Neuron (in vitro differentiated cells): ENCODE measurements around the gene ATG7.
"Not testable (repeated sequence)": the region's sequence is repeated elsewhere in the genome, so short reads cannot be mapped to it uniquely, and the experiment has no call there.

Experiments used
- H2AFZ ChIP-seq: one replicate; pipeline ENCODE4 v1.6.1; 2013; ENCODE audit warnings: low read depth, mild to moderate bottlenecking, inconsistent platforms, low read length, moderate library complexity
- H3K27me3 ChIP-seq: one replicate; pipeline ENCODE4 v1.6.1; 2013; ENCODE audit warnings: low read length; ENCODE audit not compliant: insufficient read depth
- H3K36me3 ChIP-seq: one replicate; pipeline ENCODE4 v1.6.1; 2013; ENCODE audit warnings: low read length; ENCODE audit not compliant: insufficient read depth
- H3K4me1 ChIP-seq: one replicate; pipeline ENCODE4 v1.6.1; 2013; ENCODE audit warnings: low read length; ENCODE audit not compliant: insufficient read depth
- H3K4me3 ChIP-seq: 2 replicates; pipeline ENCODE4 v1.5.1; 2013; ENCODE audit warnings: mild to moderate bottlenecking, low read length, moderate library complexity
- H3K9me3 ChIP-seq: one replicate; pipeline ENCODE4 v1.6.1; 2013; ENCODE audit warnings: low read length

The ATG7 gene

DNA sequence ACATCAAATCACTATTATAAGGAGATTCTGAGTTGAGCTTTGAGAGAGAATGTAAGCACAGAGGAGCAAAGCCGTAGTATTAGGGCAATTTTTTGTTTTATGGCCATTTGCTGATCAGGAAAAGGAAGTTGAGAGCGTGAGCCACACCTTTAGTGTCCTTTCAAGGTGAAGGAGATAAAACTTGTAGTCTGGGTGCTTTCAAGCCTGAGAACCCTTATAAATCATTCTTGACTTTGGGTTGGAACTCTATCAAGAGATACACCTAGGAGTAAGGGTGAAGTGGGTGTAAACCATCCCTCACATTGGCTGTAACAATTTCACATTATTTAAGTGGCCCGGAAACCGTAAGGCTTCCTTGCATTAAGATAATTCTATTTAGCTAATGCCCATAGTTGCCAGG is 122.2 kb downstream of the ATG7 start:
- H3K4me1 ChIP-seq = no peaks in the 10 kb centered on the region
- no peaks in the 10 kb centered on the region for H3K36me3 ChIP-seq
- no peak overlapping the region for H2AFZ ChIP-seq
- no peak overlapping the region for H3K4me3 ChIP-seq
- H3K27me3 ChIP-seq = no peaks in the 10 kb centered on the region
- H3K9me3 ChIP-seq = no peaks in the 10 kb centered on the region

DNA sequence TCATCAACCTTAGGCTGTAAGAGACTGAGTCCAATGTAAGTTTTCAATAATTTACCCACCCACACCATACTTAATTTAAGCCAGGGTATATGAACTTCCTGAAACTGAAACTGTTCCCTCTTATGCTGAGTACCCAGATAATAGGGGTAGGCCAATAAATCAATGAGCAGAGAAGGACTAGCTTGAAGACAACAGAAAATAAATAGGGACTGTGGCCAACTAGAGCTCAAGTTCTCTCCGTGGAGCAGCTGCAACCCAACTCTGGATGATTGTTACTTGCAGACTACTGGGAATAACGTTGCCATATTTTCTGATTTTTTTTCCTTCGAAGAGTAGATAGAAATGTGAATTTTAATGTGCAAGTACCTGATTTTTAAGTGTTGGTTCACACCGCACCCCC is 128.0 kb downstream of the ATG7 start:
- no peaks in the 10 kb centered on the region for H3K9me3 ChIP-seq
- H2AFZ ChIP-seq = no peak overlapping the region
- no peaks in the 10 kb centered on the region for H3K4me1 ChIP-seq
- no peaks in the 10 kb centered on the region for H3K27me3 ChIP-seq
- no peak overlapping the region for H3K4me3 ChIP-seq
- no peaks in the 10 kb centered on the region for H3K36me3 ChIP-seq

DNA sequence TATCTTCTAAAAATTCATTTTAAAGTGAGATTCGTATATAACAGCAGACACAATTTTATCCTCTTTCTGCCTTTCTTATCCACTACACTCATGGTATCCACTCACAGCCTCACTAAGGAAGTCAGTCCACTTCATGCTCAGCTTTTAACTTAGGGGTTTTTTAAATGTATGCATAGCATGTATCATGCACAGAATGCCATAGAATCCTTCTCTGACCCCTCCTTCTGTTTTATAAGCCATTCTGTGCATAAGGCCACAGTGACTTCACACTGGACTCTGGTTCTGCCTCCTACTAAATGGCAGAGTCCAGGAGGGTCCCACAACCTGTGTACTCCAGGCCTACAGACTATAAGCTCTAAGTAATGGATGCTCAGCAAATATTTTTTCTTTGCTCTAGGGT is 129.2 kb downstream of the ATG7 start:
- Histone ChIP-seq H3K4me3 (no peak overlapping the region), H3K4me1 (no peaks in the 10 kb centered on the region), H2AFZ (no peak overlapping the region), H3K9me3 (no peaks in the 10 kb centered on the region), H3K27me3 (no peaks in the 10 kb centered on the region), H3K36me3 (no peaks in the 10 kb centered on the region)

DNA sequence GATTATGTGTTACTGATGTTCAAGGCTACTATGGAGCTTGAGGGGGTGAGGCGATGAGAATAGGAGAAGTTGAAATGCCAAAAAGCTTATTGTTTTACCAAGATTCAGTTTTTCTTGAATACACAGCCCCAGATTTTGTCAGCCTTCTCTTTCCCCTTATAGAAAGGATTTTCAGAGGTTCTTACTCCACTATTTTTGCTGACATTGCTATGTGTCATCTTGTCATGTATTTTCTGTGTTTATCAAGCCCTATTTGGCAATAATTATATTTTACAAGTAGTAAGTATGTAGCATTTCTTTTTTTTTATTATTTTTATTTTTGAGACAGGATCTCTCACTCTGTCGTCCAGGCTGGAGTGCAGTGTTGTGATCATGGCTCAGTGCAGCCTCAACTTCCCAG is 133.1 kb downstream of the ATG7 start:
- H3K36me3 ChIP-seq = no peaks in the 10 kb centered on the region
- H2AFZ ChIP-seq = no peak overlapping the region
- H3K9me3 ChIP-seq = peaks cover 10% of the 10 kb centered on the region
- no peaks in the 10 kb centered on the region for H3K27me3 ChIP-seq
- no peak overlapping the region for H3K4me3 ChIP-seq
- no peaks in the 10 kb centered on the region for H3K4me1 ChIP-seq

DNA sequence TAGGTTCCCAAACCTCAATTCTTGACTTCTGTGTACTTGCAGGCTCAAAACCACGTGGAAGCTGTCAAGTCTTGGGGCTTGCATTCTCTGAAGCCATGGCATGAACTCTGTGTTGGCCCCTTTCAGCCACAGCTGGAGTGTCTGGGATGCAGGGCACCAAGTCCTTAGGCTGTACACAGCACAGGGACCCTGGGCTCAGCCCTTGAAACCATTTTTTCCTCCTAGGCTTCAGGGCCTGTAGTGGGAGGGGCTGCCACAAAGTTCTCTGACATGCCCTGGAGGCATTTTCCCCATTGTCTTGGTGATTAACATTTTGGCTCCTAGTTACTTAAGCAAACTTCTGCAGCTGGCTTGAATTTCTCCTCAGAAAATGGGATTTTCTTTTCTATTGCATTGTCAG is 135.4 kb downstream of the ATG7 start:
- Histone ChIP-seq H3K36me3 (no peaks in the 10 kb centered on the region), H3K4me3 (no peak overlapping the region), H2AFZ (no peak overlapping the region), H3K9me3 (peaks cover 10% of the 10 kb centered on the region), H3K27me3 (no peaks in the 10 kb centered on the region), H3K4me1 (no peaks in the 10 kb centered on the region)

DNA sequence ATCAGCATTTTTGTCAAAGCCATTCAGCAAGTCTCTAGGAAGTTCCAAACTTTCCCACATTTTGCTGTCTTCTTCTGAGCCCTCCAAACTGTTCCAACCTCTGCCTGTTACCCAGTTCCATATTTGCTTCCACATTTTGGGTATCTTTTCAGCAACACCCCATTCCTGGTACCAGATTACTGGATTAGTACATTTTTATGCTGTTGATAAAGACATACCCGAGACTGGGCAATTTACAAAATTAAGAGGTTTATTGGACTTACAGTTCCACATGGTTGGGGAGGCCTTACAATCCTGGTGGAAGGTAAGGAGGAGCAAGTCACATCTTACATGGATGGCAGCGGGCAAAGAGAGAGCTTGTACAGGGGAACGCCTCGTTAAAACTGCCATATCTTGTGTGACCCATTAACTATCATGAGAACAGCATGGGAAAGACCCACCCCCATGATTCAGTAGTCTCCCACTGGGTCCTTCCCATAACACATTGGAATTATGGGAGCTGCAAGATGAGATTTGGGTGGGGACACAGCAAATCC is 136.2 kb downstream of the ATG7 start:
- not testable (repeated sequence) for H3K4me1 ChIP-seq, H3K4me3 ChIP-seq, H3K36me3 ChIP-seq, H2AFZ ChIP-seq, H3K27me3 ChIP-seq
- H3K9me3 ChIP-seq = peaks cover 10% of the 10 kb centered on the region

DNA sequence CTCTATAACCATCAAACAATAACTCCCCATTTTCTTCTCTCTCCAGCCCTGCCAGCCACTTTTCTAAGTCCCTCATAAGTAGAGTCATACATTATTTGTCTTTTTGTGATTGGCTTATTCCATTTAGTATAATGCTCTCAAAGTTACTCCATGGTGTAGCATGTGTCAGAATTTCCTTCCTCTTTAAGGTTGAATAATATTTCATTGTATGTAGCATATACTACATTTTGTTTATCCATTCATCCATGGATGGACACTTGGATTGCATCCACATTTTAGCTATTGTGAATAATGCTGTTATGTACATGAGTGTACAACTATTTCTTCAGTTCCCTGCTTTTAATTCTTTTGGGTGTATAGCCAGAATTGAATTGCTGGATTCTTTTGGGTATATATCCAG is 138.4 kb downstream of the ATG7 start:
- Histone ChIP-seq H3K9me3 (peaks cover 10% of the 10 kb centered on the region), H2AFZ (no peak overlapping the region), H3K4me1 (no peaks in the 10 kb centered on the region), H3K36me3 (no peaks in the 10 kb centered on the region), H3K4me3 (no peak overlapping the region), H3K27me3 (no peaks in the 10 kb centered on the region)

DNA sequence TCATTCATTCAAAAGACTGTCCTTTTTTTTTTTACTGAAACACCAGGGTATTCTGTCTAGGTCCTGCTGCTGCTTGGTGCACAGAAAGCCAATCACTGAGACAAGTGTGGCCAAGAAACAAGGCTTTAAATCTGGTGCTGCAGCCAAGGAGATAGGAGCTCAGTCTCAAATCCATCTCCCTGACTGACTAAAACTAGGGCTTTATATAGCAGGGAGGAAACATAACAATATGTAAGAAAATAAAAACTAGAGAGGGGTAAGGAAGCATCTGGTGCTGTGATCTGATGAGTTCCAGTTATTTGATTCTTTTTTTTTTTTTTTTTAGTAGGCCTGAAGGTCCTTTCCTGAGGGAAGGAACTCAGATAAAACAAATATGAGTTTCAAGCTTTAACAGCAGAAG is 139.8 kb downstream of the ATG7 start:
- Histone ChIP-seq H3K36me3 (no peaks in the 10 kb centered on the region), H3K4me1 (no peaks in the 10 kb centered on the region), H3K4me3 (no peak overlapping the region), H3K9me3 (peaks cover 9% of the 10 kb centered on the region), H2AFZ (no peak overlapping the region), H3K27me3 (no peaks in the 10 kb centered on the region)

DNA sequence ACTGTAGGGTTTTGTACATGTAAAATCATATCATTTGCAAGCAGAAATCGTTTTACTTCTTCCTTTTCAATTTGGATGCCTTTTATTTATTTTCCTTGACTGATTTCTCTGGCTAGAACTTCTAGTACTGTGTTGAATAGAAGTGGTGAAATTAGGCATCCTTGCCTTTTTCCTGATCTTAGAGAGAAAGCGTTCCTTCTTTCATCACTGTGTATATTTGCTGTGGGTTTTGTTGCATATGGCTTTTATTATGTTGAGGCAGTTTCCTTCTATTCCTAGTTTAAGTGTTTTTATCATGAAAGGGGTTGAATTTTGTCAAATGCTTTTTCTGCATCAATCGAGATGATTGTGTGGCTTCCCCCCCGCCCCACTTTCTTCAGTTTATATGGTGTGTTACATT is 140.9 kb downstream of the ATG7 start:
- peaks cover 4% of the 10 kb centered on the region for H3K9me3 ChIP-seq
- H2AFZ ChIP-seq = no peak overlapping the region
- no peaks in the 10 kb centered on the region for H3K27me3 ChIP-seq
- H3K36me3 ChIP-seq = no peaks in the 10 kb centered on the region
- no peaks in the 10 kb centered on the region for H3K4me1 ChIP-seq
- no peak overlapping the region for H3K4me3 ChIP-seq

DNA sequence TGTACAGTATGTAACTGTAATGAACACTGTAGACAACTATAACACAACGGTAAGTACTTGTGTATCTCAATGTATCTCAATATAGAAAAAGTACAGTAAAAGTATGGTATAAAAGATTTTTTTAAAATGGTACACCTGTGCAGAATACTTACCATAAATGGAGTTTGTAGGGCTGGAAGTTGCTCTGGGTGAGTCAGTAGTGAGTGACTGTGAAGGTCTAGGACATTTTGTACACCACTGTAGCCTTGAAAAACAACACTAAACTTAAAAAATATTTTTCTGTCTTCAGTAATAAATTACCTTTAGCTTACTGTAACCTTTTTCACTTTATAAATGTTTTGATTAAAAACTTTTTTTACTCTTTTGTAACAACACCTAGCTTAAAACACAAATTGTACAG is 142.9 kb downstream of the ATG7 start:
- no peaks in the 10 kb centered on the region for H3K36me3 ChIP-seq
- no peak overlapping the region for H3K4me3 ChIP-seq
- H3K4me1 ChIP-seq = no peaks in the 10 kb centered on the region
- no peak overlapping the region for H2AFZ ChIP-seq
- H3K9me3 ChIP-seq = no peaks in the 10 kb centered on the region
- no peaks in the 10 kb centered on the region for H3K27me3 ChIP-seq

DNA sequence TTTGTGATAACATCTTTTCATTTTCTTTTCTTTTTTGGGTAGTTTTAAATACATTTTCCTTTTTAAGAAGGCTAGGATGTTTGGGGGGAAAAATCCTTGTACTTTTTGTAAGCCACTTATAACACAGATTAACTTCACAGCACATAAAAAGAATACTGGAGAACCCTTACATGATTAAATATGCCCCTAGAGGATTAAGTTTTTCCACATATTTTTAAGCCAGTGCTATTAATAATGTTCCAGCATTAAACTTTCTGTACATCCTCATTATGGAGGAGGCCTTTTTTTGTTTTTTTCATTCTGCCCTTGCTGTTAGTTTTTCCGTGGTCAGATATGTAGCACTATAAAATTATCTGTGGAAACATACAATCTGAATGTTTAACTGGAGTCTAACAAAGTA is 147.9 kb downstream of the ATG7 start:
- Histone ChIP-seq H3K36me3 (no peaks in the 10 kb centered on the region), H3K9me3 (no peaks in the 10 kb centered on the region), H3K4me1 (peaks cover 5% of the 10 kb centered on the region), H3K27me3 (no peaks in the 10 kb centered on the region), H3K4me3 (no peak overlapping the region), H2AFZ (no peak overlapping the region)

DNA sequence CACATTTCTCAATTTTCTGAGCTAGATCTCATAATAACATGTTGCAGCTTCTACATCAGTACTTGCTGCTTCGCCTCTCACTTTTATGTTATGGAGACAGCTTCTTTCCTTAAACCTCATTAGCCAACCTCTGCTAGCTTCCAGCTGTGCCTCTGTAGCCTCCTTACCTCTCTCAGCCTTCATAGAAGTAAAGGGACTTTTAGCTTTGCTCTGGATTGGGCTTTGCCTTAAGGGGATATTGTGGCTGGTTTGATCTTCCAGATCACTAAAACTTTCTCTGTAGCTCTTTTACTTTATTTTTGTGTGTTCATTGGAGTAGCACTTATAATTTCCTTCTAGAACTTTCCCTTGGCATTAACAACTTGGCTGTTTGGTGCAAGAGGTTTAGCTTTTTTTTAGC is 150.1 kb downstream of the ATG7 start:
- Histone ChIP-seq H3K4me3 (no peak overlapping the region), H3K9me3 (no peaks in the 10 kb centered on the region), H2AFZ (no peak overlapping the region), H3K36me3 (no peaks in the 10 kb centered on the region), H3K27me3 (no peaks in the 10 kb centered on the region), H3K4me1 (peaks cover 5% of the 10 kb centered on the region)

DNA sequence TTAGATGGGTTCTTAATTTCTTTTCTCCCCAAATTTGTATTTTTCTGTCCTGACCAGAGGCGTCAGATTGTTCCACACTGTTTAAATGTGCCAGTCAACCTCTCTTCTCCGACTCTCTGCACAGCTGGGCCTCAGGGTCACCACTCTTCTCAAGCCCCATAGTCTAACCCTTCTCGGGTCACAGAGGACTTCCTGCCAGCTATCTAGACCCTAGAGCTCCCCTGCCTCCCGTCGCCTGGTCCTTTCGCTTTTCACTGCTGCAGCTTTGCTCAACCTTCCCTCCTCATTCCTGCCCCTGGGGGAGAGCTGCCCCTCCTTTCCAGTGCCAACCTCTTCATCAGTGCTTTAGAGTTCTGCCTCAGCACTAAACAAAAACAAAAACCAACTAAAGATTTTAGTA is 151.7 kb downstream of the ATG7 start:
- H3K27me3 ChIP-seq = no peaks in the 10 kb centered on the region
- no peaks in the 10 kb centered on the region for H3K36me3 ChIP-seq
- no peaks in the 10 kb centered on the region for H3K9me3 ChIP-seq
- H3K4me1 ChIP-seq = peaks cover 5% of the 10 kb centered on the region
- H3K4me3 ChIP-seq = no peak overlapping the region
- no peak overlapping the region for H2AFZ ChIP-seq

DNA sequence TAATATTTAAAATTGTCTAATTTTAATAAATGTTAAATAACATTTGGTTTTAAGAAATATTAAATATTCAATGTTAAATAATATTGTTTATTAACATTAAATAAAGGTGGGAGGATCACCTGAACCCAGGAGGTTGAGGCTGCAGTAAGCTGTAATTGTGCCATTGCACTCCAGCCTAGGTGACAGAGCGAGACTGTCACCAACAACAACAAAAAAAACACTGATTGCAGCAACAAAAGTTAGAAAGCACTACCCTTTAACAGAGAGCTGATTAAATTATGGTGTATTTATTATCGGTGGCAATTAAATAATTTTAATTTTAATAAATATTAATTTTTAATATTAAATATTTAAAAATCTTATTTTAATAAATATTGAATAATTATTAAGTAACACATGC is 152.1 kb downstream of the ATG7 start:
- peaks cover 5% of the 10 kb centered on the region for H3K4me1 ChIP-seq

More for the DNA sequence above, 152.1 kb downstream of the ATG7 start:
- H3K9me3 ChIP-seq = no peaks in the 10 kb centered on the region
- H3K36me3 ChIP-seq = no peaks in the 10 kb centered on the region
- no peak overlapping the region for H3K4me3 ChIP-seq
- no peak overlapping the region for H2AFZ ChIP-seq
- H3K27me3 ChIP-seq = no peaks in the 10 kb centered on the region
